GM18907 (cell line): Measurements from ENCODE around the gene PRICKLE2.

Experiments used
- ATAC-seq: cut with Tn5 transposase; IDR thresholded peaks from one replicate; pipeline ENCODE4 v1.9.1; 2021; ENCODE audit warnings: mild to moderate bottlenecking, moderate library complexity; ENCODE audit not compliant: unreplicated experiment

PRICKLE2 gene

GRCh38 chr3:64220161-64220914, 4.9 kb downstream of the PRICKLE2 start:
- ATAC-seq = no peak

- no peak for ATAC-seq
Observed at GRCh38 chr3:64218746-64219145, 6.5 kb downstream of the PRICKLE2 start.

GRCh38 chr3:64218329-64218728, 6.9 kb downstream of the PRICKLE2 start:
- ATAC-seq = no peak

GRCh38 chr3:64216274-64217147, 8.8 kb downstream of the PRICKLE2 start:
- no peak for ATAC-seq

- ATAC-seq = no peak
Observed at GRCh38 chr3:64215559-64215958, 9.7 kb downstream of the PRICKLE2 start.

- no peak for ATAC-seq
Observed at GRCh38 chr3:64215103-64215502, 10.2 kb downstream of the PRICKLE2 start.

GRCh38 chr3:64214381-64215018, 10.8 kb downstream of the PRICKLE2 start:
- ATAC-seq = no peak

- ATAC-seq = no peak
Observed at GRCh38 chr3:64213962-64214379, 11.3 kb downstream of the PRICKLE2 start.

- ATAC-seq = no peak
Observed at GRCh38 chr3:64213224-64213878, 11.9 kb downstream of the PRICKLE2 start.

GRCh38 chr3:64209866-64210621, 15.2 kb downstream of the PRICKLE2 start:
- no peak for ATAC-seq

GRCh38 chr3:64207289-64208080, 17.8 kb downstream of the PRICKLE2 start:
- no peak for ATAC-seq

- no peak for ATAC-seq
Observed at GRCh38 chr3:64203969-64204908, 21.0 kb downstream of the PRICKLE2 start.

- ATAC-seq = no peak
Observed at GRCh38 chr3:64203216-64203615, 22.1 kb downstream of the PRICKLE2 start.

- ATAC-seq = no peak
Observed at GRCh38 chr3:64199932-64200331, 25.3 kb downstream of the PRICKLE2 start.

- ATAC-seq = no peak
Observed at GRCh38 chr3:64196236-64196929, 28.9 kb downstream of the PRICKLE2 start.

- ATAC-seq = no peak
Observed at GRCh38 chr3:64195789-64196188, 29.5 kb downstream of the PRICKLE2 start.

GRCh38 chr3:64191822-64192221, 33.4 kb downstream of the PRICKLE2 start:
- no peak for ATAC-seq
